Cerebellar cortex (tissue), 1 donor: ENCODE measurements around the gene KCTD17.

ENCODE experiments used
- DNase-seq: peaks from one replicate; pipeline ENCODE4 v3.0.0-alpha.2; 2015; ENCODE audit warnings: low spot score

KCTD17 gene

GRCh38 chr22:37043209-37043827 is 8.2 kb upstream of the KCTD17 start:
- DNase-seq = no peak

- no peak for DNase-seq
Observed at GRCh38 chr22:37043828-37044538, 7.6 kb upstream of the KCTD17 start.

GRCh38 chr22:37044634-37045625 is 6.6 kb upstream of the KCTD17 start:
- no peak for DNase-seq

GRCh38 chr22:37045958-37046357 is 5.6 kb upstream of the KCTD17 start:
- DNase-seq = no peak

GRCh38 chr22:37046589-37046988 is 5.0 kb upstream of the KCTD17 start:
- DNase-seq = no peak

GRCh38 chr22:37047006-37047405 is 4.5 kb upstream of the KCTD17 start:
- no peak for DNase-seq

GRCh38 chr22:37048133-37048532 is 3.4 kb upstream of the KCTD17 start:
- no peak for DNase-seq

- DNase-seq = no peak
Observed at GRCh38 chr22:37049224-37049623, 2.3 kb upstream of the KCTD17 start.

- no peak for DNase-seq
Observed at GRCh38 chr22:37050913-37051312, 629 bp upstream of the KCTD17 start.

- DNase-seq = no peak
Observed at GRCh38 chr22:37052386-37053309, 1.1 kb downstream of the KCTD17 start.

GRCh38 chr22:37053310-37054055 is 1.9 kb downstream of the KCTD17 start:
- DNase-seq = peak; percentile 35

GRCh38 chr22:37054056-37054395 is 2.5 kb downstream of the KCTD17 start:
- no peak for DNase-seq

- DNase-seq = no peak
Observed at GRCh38 chr22:37054600-37055365, 3.2 kb downstream of the KCTD17 start.

- no peak for DNase-seq
Observed at GRCh38 chr22:37056246-37056645, 4.7 kb downstream of the KCTD17 start.

GRCh38 chr22:37057226-37057625 is 5.7 kb downstream of the KCTD17 start:
- DNase-seq = no peak

- no peak for DNase-seq
Observed at GRCh38 chr22:37057796-37058510, 6.4 kb downstream of the KCTD17 start.

- DNase-seq = no peak
Observed at GRCh38 chr22:37058917-37059701, 7.6 kb downstream of the KCTD17 start.

GRCh38 chr22:37059876-37060449 is 8.4 kb downstream of the KCTD17 start:
- no peak for DNase-seq
